ENCODE results near the gene KCNE1. TPM values are rescaled to one million over a fixed set of nuclear protein-coding genes. Genes with fewer than 3 reads are reported as not detected.
"Not testable (repeated sequence)": the region's sequence is repeated elsewhere in the genome, so short reads cannot be mapped to it uniquely, and the experiment has no call there.

The KCNE1 gene
- total RNA-seq, 2 experiments from 2014 or later = 0.18 to 0.26 TPM

DNA sequence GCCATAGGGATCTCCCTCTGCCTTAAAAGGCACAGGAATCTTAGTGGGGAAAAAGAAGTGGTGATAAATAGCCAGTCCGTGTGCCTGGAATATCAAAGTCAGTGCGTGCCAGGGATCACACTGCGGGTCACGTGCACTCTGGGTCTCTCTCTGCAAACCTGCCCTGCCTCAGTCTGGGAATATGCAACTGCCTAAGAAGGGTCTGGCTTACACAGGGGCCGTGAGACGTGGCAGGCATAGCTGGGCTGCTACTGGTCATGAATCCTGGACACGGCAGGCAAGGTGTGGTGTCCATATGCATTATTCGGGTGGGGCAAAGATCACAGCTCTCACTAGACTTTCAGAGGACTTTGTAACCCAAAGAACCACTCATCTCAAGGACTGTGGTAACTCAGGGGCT, 65.0 kb downstream of the KCNE1 start:
- CTCF ChIA-PET, H3K4me3 Mint-ChIP-seq: not testable (repeated sequence)

DNA sequence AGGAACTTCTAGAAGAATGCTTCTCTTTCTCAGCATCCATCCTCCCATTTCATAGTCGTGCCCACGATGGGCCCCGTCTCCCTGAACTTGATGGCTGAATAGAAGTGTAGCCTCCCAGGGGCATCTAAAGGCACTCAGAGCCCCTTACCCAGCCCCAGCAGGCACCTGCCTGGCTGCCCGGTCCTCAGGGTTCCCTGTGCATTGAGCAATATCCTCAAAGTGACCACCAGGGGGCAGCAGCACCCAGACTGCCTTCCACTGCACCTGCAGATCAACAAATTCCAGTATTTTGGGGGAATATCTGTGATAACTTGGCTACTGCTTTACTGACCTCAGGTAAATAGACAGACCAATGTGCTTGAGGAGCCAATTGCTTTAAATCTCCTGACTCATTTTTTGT, 68.5 kb downstream of the KCNE1 start:
- H3K4me1 Mint-ChIP-seq (ENCODE audit: low read depth); DNase-seq; H3K4me3 Mint-ChIP-seq; H3K36me3 Mint-ChIP-seq (ENCODE audit: low read depth); H3K27me3 Mint-ChIP-seq (ENCODE audit: low read depth); H3K27ac Mint-ChIP-seq; POLR2A ChIA-PET; CTCF ChIA-PET; H3K9me3 Mint-ChIP-seq (ENCODE audit: insufficient read depth): not testable (repeated sequence)
- peak; percentile 53 for ATAC-seq

More for the DNA sequence above, 65.0 kb downstream of the KCNE1 start:
- ATAC-seq; H3K4me1 Mint-ChIP-seq (ENCODE audit: low read depth); H3K27ac Mint-ChIP-seq; H3K36me3 Mint-ChIP-seq (ENCODE audit: low read depth); POLR2A ChIA-PET; H3K9me3 Mint-ChIP-seq (ENCODE audit: insufficient read depth); H3K27me3 Mint-ChIP-seq (ENCODE audit: low read depth); DNase-seq: not testable (repeated sequence)

DNA sequence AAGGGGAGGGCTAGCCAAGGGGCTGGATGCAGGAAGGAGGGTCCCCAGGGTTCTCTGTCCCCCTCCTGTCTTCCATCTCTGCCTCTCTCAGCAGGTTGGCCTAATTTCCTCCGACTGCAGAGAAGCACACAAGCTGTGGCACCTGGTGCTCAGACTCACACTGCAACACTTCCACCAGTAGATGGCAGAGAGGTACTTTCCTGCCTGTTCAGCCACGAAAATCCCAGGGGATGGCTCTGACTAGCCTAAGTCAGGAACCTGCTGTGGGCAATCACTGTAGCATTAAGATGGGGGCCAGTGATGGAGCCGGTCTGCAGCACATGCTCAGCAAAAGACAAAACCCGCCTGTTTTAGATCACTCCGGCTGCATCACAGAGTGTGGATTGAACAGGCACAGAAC, 82.3 kb downstream of the KCNE1 start:
- DNase-seq; H3K4me1 Mint-ChIP-seq (ENCODE audit: low read depth); ATAC-seq; H3K27me3 Mint-ChIP-seq (ENCODE audit: low read depth); H3K4me3 Mint-ChIP-seq; POLR2A ChIA-PET; CTCF ChIA-PET; H3K36me3 Mint-ChIP-seq (ENCODE audit: low read depth); H3K27ac Mint-ChIP-seq; H3K9me3 Mint-ChIP-seq (ENCODE audit: insufficient read depth): not testable (repeated sequence)

DNA sequence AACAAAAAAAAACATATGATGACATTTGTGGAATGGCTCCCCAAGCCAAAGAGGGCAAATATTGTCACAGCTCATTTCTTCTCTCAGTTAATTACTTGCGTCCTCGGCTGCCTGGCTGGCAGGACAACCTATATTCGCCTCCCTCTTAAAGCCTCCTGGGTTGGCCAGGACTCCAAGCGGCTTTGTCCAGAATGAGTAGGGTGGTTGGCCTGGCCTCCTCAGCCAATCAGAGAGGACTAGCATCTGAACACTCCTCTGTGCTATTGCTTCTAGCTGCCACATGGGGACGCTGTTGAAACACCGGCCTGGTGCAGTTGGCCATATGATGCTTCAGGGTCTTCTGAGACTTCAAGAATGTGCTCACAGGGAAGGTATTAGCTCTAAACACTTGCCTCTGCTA, 83.6 kb downstream of the KCNE1 start:
- H3K4me3 Mint-ChIP-seq = not testable (repeated sequence)

DNA sequence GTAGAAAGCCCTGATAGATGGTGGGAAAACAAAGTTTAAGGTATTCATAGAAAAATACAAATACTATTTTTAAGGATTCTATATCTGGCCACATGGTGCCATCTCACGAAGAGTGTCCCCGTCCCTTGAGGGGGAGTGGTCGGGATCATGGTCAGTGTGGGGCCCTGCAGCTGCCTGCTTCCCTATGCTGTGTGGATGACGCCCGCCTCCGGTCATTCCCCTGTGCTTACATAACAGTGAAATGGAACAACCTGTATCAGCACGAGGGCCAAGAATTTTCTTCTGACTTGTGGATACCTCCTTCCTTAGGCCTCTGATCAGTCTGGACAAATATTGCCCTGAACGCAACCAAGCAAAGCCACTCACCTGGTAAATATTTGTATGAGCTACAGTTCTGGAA, 84.7 kb downstream of the KCNE1 start:
- H3K4me3 Mint-ChIP-seq; H3K4me1 Mint-ChIP-seq (ENCODE audit: low read depth); DNase-seq; H3K27me3 Mint-ChIP-seq (ENCODE audit: low read depth); H3K9me3 Mint-ChIP-seq (ENCODE audit: insufficient read depth); ATAC-seq; POLR2A ChIA-PET; H3K36me3 Mint-ChIP-seq (ENCODE audit: low read depth); CTCF ChIA-PET; H3K27ac Mint-ChIP-seq: not testable (repeated sequence)

More for the DNA sequence above, 83.6 kb downstream of the KCNE1 start:
- ATAC-seq; H3K27me3 Mint-ChIP-seq (ENCODE audit: low read depth); CTCF ChIA-PET; H3K27ac Mint-ChIP-seq; H3K9me3 Mint-ChIP-seq (ENCODE audit: insufficient read depth); H3K4me1 Mint-ChIP-seq (ENCODE audit: low read depth); DNase-seq; H3K36me3 Mint-ChIP-seq (ENCODE audit: low read depth); POLR2A ChIA-PET: not testable (repeated sequence)

DNA sequence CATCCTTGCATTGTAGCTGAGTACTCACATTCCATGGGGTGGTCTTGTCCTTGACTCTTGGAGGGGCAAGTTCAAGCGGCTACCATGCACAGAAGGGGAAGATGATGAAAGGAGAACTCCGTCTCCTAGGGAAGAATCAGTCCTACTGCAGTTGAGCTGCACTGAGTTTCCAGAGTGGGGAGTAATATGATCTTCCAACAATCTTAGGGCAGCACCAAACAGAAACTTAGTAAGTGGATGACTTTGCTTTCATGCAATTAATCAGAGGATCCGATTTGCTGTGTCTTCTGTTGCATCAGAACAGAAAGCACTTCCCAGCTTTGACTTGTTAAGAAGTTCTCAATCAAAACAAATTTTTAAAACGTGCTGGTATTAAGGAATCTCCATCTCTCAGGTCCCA, 88.2 kb downstream of the KCNE1 start, which contains the start of gene SMIM34:
Gene SMIM34, minus strand, starts transcription at position 147 of the 400 bp plus-strand sequence. Its CDS starts 112 bp downstream, at position 35.
- ATAC-seq; DNase-seq; H3K27ac Mint-ChIP-seq; H3K9me3 Mint-ChIP-seq (ENCODE audit: insufficient read depth); POLR2A ChIA-PET; H3K36me3 Mint-ChIP-seq (ENCODE audit: low read depth); H3K4me3 Mint-ChIP-seq; H3K4me1 Mint-ChIP-seq (ENCODE audit: low read depth); H3K27me3 Mint-ChIP-seq (ENCODE audit: low read depth); CTCF ChIA-PET: not testable (repeated sequence)

DNA sequence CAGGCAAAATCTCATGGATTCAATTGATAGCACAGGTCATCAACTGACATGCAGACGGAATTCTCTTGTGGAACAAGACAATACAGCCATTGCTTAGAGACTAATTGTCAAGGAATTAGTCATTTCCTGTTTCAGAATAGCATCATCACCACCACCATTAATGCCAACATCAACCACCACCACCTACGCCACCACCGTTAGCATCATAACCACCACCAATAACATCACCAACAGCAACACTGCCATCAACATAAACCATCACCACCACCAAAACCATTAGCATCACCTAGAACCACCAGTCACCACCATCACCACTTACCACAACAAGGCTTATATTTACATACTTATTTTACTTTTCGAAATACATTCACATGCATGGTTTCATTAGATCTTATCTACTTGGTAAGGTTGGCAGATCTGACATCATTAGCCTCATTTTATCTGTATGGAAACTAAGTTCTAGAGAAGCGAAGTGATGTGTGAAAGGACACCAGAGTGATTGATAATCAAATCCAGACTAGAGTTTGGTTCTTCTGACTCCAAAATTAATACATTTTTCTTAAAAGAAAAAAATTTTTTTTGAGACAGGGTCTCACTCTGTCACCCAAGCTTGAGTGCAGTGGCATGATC, 94.4 kb downstream of the KCNE1 start:
- DNase-seq; H3K36me3 Mint-ChIP-seq (ENCODE audit: low read depth); H3K4me3 Mint-ChIP-seq; CTCF ChIA-PET; H3K27me3 Mint-ChIP-seq (ENCODE audit: low read depth); POLR2A ChIA-PET; H3K9me3 Mint-ChIP-seq (ENCODE audit: insufficient read depth); H3K4me1 Mint-ChIP-seq (ENCODE audit: low read depth); H3K27ac Mint-ChIP-seq: not testable (repeated sequence)
- ATAC-seq = peak; percentile 19

DNA sequence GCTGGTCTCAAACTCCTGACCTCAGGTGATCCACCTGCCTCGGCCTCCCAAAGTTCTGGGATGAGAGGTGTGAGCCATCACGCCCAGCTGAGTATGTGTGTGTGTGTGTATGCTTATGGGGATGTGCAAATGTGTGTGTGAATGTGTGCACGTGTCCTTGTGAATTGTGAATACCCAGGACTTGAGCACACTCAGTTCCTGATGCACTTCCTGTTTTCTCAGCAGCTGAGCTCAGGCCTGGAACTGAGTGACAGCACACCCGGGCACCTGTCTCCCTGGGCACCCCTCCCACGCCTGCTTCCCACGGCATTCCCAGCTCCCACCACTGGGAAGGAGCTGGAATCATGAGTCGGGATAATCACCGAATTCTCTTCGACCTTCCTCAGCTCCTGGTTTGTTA, 104.7 kb downstream of the KCNE1 start:
- H3K4me3 Mint-ChIP-seq; H3K27ac Mint-ChIP-seq; H3K27me3 Mint-ChIP-seq (ENCODE audit: low read depth); POLR2A ChIA-PET; ATAC-seq; H3K9me3 Mint-ChIP-seq (ENCODE audit: insufficient read depth); H3K36me3 Mint-ChIP-seq (ENCODE audit: low read depth); H3K4me1 Mint-ChIP-seq (ENCODE audit: low read depth); DNase-seq; CTCF ChIA-PET: not testable (repeated sequence)

DNA sequence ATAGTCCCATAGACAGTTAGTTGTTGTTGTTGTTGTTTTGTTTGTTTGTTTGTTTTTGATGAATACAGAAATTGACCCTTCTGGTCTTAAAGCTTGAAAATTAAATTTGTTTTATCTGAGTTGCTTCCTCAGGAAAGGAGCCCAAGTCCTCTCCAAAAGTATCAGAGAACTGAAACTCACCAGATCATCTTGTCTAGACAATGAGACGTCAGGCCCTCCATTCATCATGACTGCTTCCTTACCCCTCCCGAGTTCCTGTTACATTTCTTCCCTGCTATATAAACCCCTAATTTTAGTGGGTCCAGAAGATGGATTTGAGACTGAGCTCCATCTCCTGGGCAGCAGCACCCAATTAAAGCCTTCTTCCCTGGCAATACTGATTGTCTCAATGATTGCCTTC, 105.3 kb downstream of the KCNE1 start:
- CTCF ChIA-PET; H3K4me1 Mint-ChIP-seq (ENCODE audit: low read depth); H3K27me3 Mint-ChIP-seq (ENCODE audit: low read depth); DNase-seq; H3K36me3 Mint-ChIP-seq (ENCODE audit: low read depth); H3K9me3 Mint-ChIP-seq (ENCODE audit: insufficient read depth); POLR2A ChIA-PET; ATAC-seq; H3K4me3 Mint-ChIP-seq; H3K27ac Mint-ChIP-seq: not testable (repeated sequence)

DNA sequence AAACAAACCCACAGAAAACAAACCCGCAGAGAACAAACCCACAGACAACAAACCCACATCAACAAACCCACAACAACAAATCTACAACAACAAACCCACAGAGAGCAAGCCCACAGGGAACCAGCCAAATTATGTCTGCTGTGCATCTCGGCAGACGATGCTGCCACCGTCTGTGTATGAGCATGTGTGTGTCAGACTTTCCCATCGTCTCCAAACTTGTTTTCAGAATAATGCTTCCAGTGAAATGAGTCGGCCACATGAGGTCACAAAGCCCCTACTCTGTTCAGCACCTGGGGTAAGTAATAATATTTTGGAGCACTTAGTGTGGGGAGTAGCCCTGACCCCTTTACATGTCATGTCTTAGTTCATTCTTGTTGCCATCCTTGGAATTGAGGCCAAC, 105.9 kb downstream of the KCNE1 start:
- POLR2A ChIA-PET; H3K27me3 Mint-ChIP-seq (ENCODE audit: low read depth); H3K4me3 Mint-ChIP-seq; H3K9me3 Mint-ChIP-seq (ENCODE audit: insufficient read depth); ATAC-seq; CTCF ChIA-PET; H3K27ac Mint-ChIP-seq; DNase-seq; H3K4me1 Mint-ChIP-seq (ENCODE audit: low read depth); H3K36me3 Mint-ChIP-seq (ENCODE audit: low read depth): not testable (repeated sequence)

DNA sequence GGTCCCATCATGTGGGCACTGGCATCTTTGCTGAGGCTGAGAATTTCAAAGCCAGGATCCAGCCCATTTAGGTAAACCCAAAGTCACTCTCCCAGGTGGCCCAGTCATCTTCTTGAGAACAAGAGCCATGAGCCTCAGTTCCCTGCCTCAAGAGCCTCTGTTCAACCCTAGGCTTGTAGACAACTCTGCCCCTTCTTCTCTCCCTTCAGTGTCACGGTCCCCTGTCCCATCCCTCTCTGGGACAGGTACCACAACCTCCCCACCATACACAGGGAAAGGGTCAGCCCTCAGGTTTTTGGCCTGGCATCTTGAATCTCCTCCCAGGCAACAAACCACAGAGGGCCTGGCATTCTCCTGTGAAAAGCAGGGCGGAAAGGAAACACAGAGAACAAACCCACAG, 106.3 kb downstream of the KCNE1 start:
- DNase-seq; H3K4me1 Mint-ChIP-seq (ENCODE audit: low read depth); H3K4me3 Mint-ChIP-seq; POLR2A ChIA-PET; H3K9me3 Mint-ChIP-seq (ENCODE audit: insufficient read depth); ATAC-seq; H3K27me3 Mint-ChIP-seq (ENCODE audit: low read depth); H3K27ac Mint-ChIP-seq; H3K36me3 Mint-ChIP-seq (ENCODE audit: low read depth); CTCF ChIA-PET: not testable (repeated sequence)

DNA sequence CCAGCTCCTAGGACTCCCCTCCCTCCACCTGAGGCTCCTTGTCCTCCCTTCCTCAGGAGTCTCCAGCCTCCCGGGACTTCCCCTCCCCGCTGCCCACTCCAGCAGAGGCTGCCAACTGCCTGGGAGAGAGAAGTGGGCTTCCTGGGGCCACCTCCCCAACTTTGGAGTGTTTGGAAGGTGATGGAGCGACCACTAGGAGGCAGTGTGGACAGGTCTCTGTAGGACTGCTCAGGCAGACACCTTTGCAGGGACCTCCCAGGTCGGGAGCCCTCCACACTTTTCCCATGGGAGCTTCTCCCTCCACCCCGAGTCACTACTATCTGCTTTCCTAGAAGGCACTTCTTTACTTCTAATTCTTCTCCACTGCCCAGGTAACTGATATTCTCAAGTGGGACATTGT, 107.3 kb downstream of the KCNE1 start:
- ATAC-seq; H3K4me3 Mint-ChIP-seq; H3K27ac Mint-ChIP-seq; POLR2A ChIA-PET; CTCF ChIA-PET; H3K9me3 Mint-ChIP-seq (ENCODE audit: insufficient read depth); H3K36me3 Mint-ChIP-seq (ENCODE audit: low read depth); DNase-seq; H3K27me3 Mint-ChIP-seq (ENCODE audit: low read depth); H3K4me1 Mint-ChIP-seq (ENCODE audit: low read depth): not testable (repeated sequence)

DNA sequence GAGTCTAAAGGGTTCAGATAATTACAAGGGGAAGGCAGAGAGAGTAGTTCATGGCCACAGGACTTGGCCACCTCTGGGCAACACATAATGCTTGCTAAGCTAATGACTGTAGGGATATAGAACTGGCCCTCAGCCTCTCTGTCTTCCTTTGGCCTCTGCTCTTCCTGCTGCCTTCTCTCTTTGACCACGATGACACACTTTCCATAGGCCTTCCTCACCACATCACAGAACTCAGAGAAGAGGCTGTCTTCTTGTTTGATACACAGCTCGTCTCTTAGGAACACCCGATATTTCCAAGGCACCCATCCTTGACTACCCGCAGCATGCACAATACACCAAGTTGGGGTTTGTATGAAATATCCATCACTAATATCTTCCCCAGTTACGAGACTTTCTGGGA, 111.5 kb downstream of the KCNE1 start:
- ATAC-seq; H3K4me3 Mint-ChIP-seq; H3K27ac Mint-ChIP-seq; POLR2A ChIA-PET; H3K4me1 Mint-ChIP-seq (ENCODE audit: low read depth); CTCF ChIA-PET; H3K9me3 Mint-ChIP-seq (ENCODE audit: insufficient read depth); H3K27me3 Mint-ChIP-seq (ENCODE audit: low read depth); DNase-seq; H3K36me3 Mint-ChIP-seq (ENCODE audit: low read depth): not testable (repeated sequence)
